Panc1 (cell line): Measurements from ENCODE around the gene VOPP1. TPM values are rescaled to one million over a fixed set of nuclear protein-coding genes. Genes with fewer than 3 reads are reported as not detected.

ENCODE experiments used
- ATAC-seq: fragments of 200-7000 bp; cut with Tn5 transposase; 2 replicates; pipeline ENCODE4 v1.9.1; 2020; ENCODE audit warnings: mild to moderate bottlenecking, moderate library complexity
- BruUV-seq: library from RNA; stranded (reverse); fragments of 400-500 nt; replicated peaks from 2 replicates; lab custom pipeline; 2021; lab: Mats Ljungman, UMichigan
- CTCF ChIA-PET: fragments of 300-600 bp; sonication (Branson Sonifier 250); formaldehyde crosslinking; loops from one replicate; lab custom pipeline; 2022; ENCODE audit warnings: antibody characterized with exemption; lab: Charles Lee
- POLR2A ChIA-PET: fragments of 300-600 bp; sonication (Branson Sonifier 250); formaldehyde crosslinking; loops from one replicate; lab custom pipeline; 2022; ENCODE audit warnings: antibody characterized with exemption; lab: Charles Lee
- DNase-seq: peaks from one replicate; pipeline ENCODE4 v3.0.0-alpha.2; 2010; ENCODE audit warnings: low read depth, low spot score
- H3K27ac ChIP-seq: 2 replicates; pipeline ENCODE4 v1.5.1; 2011; ENCODE audit warnings: mild to moderate bottlenecking, low read length, inconsistent platforms
- H3K27me3 ChIP-seq: fragments of 200-500 bp; sonication (Bioruptor generic); 2 replicates; pipeline ENCODE4 v1.6.0; 2014; ENCODE audit warnings: low read length, inconsistent platforms; ENCODE audit not compliant: control insufficient read depth, insufficient read depth
- H3K36me3 ChIP-seq: fragments of 200-500 bp; sonication (Bioruptor generic); 2 replicates; pipeline ENCODE4 v1.5.1; 2014; ENCODE audit warnings: inconsistent platforms, mild to moderate bottlenecking, low read length, moderate library complexity; ENCODE audit not compliant: control insufficient read depth, insufficient read depth
- H3K4me1 ChIP-seq: 2 replicates; pipeline ENCODE4 v1.5.1; 2011; ENCODE audit warnings: inconsistent platforms, mild to moderate bottlenecking, low read length, moderate library complexity; ENCODE audit not compliant: control insufficient read depth, insufficient read depth
- H3K4me3 ChIP-seq, 2 experiments: 2 replicates each; pipeline ENCODE4 v1.5.1; 2011 to 2012; ENCODE audit warnings: low read depth in 2 of 2, low read length in 2 of 2, mild to moderate bottlenecking in 2 of 2, inconsistent platforms in 1 of 2, moderate library complexity in 1 of 2
- H3K9me3 ChIP-seq: fragments of 200-500 bp; sonication (Bioruptor generic); 2 replicates; pipeline ENCODE4 v1.5.1; 2014; ENCODE audit warnings: low read depth, mild to moderate bottlenecking, inconsistent platforms, low read length, moderate library complexity; ENCODE audit not compliant: control insufficient read depth, insufficient read depth
- POLR2AphosphoS5 ChIP-seq: IDR thresholded peaks from 2 replicates; pipeline ENCODE4 v1.6.1; 2012; ENCODE audit warnings: mild to moderate bottlenecking, low read depth, low read length, moderate library complexity
- SIN3A ChIP-seq: IDR thresholded peaks from 2 replicates; pipeline ENCODE4 v1.6.1; 2012; ENCODE audit warnings: low read depth, mild to moderate bottlenecking, low read length, moderate library complexity, borderline replicate concordance; ENCODE audit not compliant: insufficient read depth
- TCF7L2 ChIP-seq: IDR thresholded peaks from 2 replicates; pipeline ENCODE4 v1.6.1; 2011; ENCODE audit warnings: mild to moderate bottlenecking, low read depth, low read length, inconsistent platforms
- in situ Hi-C: cut with HindIII; loops from 2 replicates; pipeline ENCODE4 v1.10.0; 2016; ENCODE audit warnings: low sequenced_read_pairs, low pct_unique_long_range_greater_than_20kb
- intact Hi-C: fragments of 100-400 bp; cut with micrococcal nuclease; formaldehyde crosslinking; loops from one replicate; pipeline ENCODE4 v1.10.0; 2022; ENCODE audit not compliant: unreplicated experiment
- total RNA-seq: library from RNA; stranded (reverse); gene quantifications from one replicate; pipeline ENCODE4 v1.2.1, GENCODE V29; 2021; ENCODE audit not compliant: unreplicated experiment
- TF ChIP-seq, protein P1 (sequence below): fragments of 450-650 bp; IDR thresholded peaks from 2 replicates; pipeline ENCODE4 v1.5.1; 2017; ENCODE audit warnings: mild to moderate bottlenecking
- TF ChIP-seq, protein P2 (sequence below), 2 experiments: IDR thresholded peaks; 2 replicates each; pipeline ENCODE4 v1.6.1; 2011 to 2012; ENCODE audit warnings: low read depth in 2 of 2, control low read depth in 1 of 2, low read length in 1 of 2, mild to moderate bottlenecking in 1 of 2, moderate library complexity in 1 of 2; ENCODE audit not compliant: insufficient read depth in 1 of 2

The VOPP1 gene
- total RNA-seq, 1 experiment from 2014 or later = 131 TPM

DNA sequence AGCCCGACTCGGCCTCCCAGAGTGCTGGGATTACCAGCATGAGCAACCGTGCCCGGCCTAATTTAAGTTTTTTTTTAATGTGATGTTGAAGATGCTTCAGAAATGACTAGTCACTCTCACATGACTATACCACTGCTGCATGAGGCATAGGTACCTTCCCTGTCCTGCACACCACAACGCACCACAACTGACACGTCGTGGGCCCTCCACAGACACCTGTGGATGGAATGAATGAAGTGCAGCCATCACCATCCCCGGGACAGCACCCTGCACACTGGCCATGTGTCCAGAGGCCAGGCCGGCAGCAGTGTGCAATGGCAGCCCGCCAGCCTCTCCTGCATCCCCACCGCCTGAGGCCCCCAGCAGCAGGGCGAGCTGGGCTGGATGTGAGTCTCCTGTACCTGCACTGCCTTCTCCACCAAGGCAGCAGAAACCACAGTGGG, 55.1 kb downstream of the VOPP1 start:
- ATAC-seq (no peak), DNase-seq (no peak)
- CTCF ChIA-PET = no interaction called here
- no peaks in the 10 kb centered on the region for H3K4me1 ChIP-seq
- TF ChIP-seq, protein P1, sequence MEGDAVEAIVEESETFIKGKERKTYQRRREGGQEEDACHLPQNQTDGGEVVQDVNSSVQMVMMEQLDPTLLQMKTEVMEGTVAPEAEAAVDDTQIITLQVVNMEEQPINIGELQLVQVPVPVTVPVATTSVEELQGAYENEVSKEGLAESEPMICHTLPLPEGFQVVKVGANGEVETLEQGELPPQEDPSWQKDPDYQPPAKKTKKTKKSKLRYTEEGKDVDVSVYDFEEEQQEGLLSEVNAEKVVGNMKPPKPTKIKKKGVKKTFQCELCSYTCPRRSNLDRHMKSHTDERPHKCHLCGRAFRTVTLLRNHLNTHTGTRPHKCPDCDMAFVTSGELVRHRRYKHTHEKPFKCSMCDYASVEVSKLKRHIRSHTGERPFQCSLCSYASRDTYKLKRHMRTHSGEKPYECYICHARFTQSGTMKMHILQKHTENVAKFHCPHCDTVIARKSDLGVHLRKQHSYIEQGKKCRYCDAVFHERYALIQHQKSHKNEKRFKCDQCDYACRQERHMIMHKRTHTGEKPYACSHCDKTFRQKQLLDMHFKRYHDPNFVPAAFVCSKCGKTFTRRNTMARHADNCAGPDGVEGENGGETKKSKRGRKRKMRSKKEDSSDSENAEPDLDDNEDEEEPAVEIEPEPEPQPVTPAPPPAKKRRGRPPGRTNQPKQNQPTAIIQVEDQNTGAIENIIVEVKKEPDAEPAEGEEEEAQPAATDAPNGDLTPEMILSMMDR = no peak
- TF ChIP-seq, protein P2, sequence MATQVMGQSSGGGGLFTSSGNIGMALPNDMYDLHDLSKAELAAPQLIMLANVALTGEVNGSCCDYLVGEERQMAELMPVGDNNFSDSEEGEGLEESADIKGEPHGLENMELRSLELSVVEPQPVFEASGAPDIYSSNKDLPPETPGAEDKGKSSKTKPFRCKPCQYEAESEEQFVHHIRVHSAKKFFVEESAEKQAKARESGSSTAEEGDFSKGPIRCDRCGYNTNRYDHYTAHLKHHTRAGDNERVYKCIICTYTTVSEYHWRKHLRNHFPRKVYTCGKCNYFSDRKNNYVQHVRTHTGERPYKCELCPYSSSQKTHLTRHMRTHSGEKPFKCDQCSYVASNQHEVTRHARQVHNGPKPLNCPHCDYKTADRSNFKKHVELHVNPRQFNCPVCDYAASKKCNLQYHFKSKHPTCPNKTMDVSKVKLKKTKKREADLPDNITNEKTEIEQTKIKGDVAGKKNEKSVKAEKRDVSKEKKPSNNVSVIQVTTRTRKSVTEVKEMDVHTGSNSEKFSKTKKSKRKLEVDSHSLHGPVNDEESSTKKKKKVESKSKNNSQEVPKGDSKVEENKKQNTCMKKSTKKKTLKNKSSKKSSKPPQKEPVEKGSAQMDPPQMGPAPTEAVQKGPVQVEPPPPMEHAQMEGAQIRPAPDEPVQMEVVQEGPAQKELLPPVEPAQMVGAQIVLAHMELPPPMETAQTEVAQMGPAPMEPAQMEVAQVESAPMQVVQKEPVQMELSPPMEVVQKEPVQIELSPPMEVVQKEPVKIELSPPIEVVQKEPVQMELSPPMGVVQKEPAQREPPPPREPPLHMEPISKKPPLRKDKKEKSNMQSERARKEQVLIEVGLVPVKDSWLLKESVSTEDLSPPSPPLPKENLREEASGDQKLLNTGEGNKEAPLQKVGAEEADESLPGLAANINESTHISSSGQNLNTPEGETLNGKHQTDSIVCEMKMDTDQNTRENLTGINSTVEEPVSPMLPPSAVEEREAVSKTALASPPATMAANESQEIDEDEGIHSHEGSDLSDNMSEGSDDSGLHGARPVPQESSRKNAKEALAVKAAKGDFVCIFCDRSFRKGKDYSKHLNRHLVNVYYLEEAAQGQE (IDR thresholded peaks at IDR 0.05; ENCODE audit: insufficient read depth in 1 of 2, low read depth in 2 of 2, low read length in 1 of 2) = no peak
- TF ChIP-seq POLR2AphosphoS5 = no peak
- TF ChIP-seq SIN3A = no peak
- no peak for TF ChIP-seq TCF7L2
- no peak overlapping the region for H3K4me3 ChIP-seq
- no peak overlapping the region for H3K27ac ChIP-seq
- BruUV-seq = no TSS peak
- in situ Hi-C loops = no loop called here
- H3K36me3 ChIP-seq = no peaks in the 10 kb centered on the region
- H3K9me3 ChIP-seq = no peaks in the 10 kb centered on the region
- POLR2A ChIA-PET = no interaction called here
- intact Hi-C loops = no loop called here
- H3K27me3 ChIP-seq = no peaks in the 10 kb centered on the region

- intact Hi-C loops (no loop called here), in situ Hi-C loops (no loop called here)
- DNase-seq = no peak
- no peak overlapping the region for H3K4me3 ChIP-seq
- no peak for ATAC-seq
- H3K9me3 ChIP-seq = no peaks in the 10 kb centered on the region
- no TSS peak for BruUV-seq
- no peaks in the 10 kb centered on the region for H3K27me3 ChIP-seq
- CTCF ChIA-PET = no interaction called here
- no peaks in the 10 kb centered on the region for H3K4me1 ChIP-seq
- no peaks in the 10 kb centered on the region for H3K36me3 ChIP-seq
- TF ChIP-seq, protein P1 = no peak
- no peak for TF ChIP-seq TCF7L2
- POLR2A ChIA-PET = no interaction called here
- H3K27ac ChIP-seq = no peak overlapping the region
Observed at GRCh38 chr7:55516409-55516808, 55.9 kb downstream of the VOPP1 start.
